ENCODE measurements around the gene ZMYND11.

DNA sequence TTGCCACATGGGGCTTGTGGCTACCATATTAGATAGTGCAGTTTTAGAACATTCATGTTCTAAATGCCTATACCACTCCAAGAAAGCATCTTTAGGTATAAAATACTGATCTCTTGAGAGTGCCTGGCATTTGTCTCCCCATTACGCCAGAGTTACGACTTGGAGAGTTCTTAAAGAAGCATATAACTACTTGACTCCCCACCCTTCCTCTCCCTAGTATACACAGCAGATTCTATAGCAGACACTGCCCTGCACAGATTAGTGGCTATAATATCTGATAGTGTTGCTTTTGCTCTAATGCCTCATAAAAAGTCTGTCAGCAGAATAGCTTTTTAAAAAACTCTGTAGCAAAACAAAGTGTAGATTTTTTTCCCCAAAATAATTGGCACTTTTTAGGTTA, 90.8 kb downstream of the ZMYND11 start:
- TF ChIP-seq CTCF (conservative IDR thresholded peaks at IDR 0.05 in 1 of 2, IDR thresholded peaks at IDR 0.05 in 1 of 2; ENCODE audit: low read depth in 1 of 2, low read length in 2 of 2) = no peak
- no peak for TF ChIP-seq EZH2 (IDR thresholded peaks at IDR 0.05; ENCODE audit: low read length, missing control alignments)
